DMS79 treated with DMSO at 0.1 percent for 48 hours (cell line): ENCODE measurements around the gene MSANTD7.
A peak's percentile ranks its signal among the peaks of the same experiment; 100 is the strongest.
"Not testable (repeated sequence)": the region's sequence is repeated elsewhere in the genome, so short reads cannot be mapped to it uniquely, and the experiment has no call there.

Experiments
- DNase-seq: peaks from one replicate; lab custom pipeline; 2025; lab: John Stamatoyannopoulos, UW

The MSANTD7 gene

GRCh38 chr10:14837757-14838581 lies at the start of gene MSANTD7, which contains the start of the genes CDNF and HSPA14:
MSANTD7 (plus strand) TSS chr10:14838306; CDS start chr10:14842285, 3,979 bp downstream.
CDNF (minus strand) TSS chr10:14838037; CDS start chr10:14837946, 91 bp downstream.
HSPA14 (plus strand) TSS chr10:14838306; CDS start chr10:14838403, 97 bp downstream.
- peak; percentile 84 for DNase-seq

DNA sequence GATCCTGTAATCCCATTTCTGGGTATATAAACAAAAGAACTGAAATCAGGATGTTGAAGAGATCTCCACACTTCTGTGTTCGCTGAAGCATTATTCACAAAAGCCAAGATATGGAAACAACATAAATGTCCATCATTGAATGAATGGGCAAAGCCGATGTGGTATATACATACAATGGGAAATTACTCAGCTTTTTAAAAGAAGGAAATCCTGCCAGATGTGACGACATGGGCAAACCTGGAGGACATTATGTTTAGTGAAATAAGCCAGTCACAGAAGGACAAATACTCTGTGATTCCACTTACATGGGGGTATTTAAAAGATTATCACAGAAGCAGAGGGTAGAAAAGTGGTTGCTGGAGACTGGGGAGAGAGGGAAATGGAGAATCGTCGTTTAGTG lies 39.5 kb upstream of the MSANTD7 start:
- no peak for DNase-seq

GRCh38 chr10:14800397-14800796 lies 37.7 kb upstream of the MSANTD7 start:
- no peak for DNase-seq

DNA sequence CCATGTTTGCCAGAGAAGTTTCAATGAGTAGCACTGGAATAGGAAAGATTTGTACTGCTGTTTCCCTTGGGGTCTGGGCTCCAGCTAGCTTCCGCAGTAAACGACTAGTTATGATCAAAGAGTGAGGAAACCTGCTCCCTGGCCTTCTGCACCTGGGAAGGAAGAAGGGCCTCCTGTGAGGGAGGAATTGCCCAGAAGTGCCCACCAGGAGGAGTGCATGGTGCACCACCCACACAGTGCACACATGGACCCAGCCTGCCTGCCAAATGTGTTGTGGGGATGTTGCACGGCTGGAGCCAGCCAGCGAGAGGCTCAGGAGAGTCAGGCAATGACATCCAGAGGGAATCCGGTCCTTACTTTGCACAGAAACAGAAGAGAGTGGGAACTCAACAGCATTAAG lies 36.4 kb upstream of the MSANTD7 start:
- DNase-seq = no peak

DNA sequence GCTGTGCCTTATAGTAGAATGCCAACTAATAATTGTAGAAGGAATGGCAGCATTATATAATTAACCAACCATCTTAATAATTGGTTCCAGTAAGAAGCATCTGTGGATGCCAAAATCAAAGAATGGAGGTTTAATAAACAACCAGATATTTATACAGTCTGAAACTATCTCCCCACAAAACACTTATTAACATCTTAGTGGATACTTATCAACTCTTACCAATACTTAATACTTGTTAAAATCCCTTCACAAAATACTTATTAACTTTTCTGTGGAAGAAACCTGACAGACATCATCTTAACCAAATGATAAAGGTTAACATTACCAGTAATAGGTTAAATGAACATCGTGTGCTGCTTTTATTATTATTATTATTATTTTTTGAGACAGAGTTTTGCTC lies 34.3 kb upstream of the MSANTD7 start:
- DNase-seq = no peak

GRCh38 chr10:14806318-14806717 lies 31.8 kb upstream of the MSANTD7 start:
- no peak for DNase-seq

DNA sequence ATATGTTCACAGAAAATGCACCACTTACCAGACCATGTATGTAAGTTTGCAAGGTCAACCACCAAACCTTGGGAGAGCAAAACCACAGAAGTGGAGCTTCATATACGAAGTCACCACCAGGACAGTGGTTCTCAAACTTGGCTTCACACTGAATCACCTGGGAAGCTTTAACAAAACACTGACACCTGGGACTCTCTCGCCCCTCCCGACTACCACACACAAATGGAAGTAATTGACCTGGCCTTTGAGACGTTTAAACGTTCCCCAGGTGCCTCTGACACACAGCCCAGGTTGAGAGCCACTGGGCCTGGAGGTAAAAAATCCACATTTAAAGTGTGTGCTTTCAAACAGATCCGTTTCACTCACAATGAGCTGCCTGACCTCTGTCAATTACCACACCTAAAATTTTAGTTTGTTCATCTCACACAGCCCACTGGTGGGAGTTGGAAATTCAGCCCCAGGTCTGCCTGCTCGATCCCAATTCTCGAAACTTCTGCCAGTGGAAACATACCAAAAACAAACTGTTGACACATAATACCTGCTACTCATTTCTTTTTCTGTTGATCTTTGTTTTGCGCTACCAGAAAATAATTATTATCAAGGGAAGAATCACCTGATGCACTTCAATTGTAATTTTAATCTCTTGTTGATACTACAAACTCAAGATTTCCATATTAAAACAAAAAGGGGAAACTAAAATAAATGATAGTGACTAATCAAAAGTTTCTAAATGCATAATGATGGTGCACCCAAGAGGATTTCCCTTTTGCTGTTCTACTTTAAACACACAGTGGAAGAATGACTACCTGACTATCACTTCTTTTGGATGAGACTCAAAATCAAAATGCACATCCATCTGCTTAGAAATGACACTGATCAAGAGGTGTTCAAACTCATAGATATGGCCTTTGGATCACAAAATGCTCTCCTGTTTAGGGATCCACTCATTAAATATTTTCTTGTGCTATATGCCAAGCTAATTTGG lies 26.8 kb upstream of the MSANTD7 start:
- DNase-seq = no peak

GRCh38 chr10:14812271-14812670 lies 25.8 kb upstream of the MSANTD7 start:
- no peak for DNase-seq

GRCh38 chr10:14815681-14816080 lies 22.4 kb upstream of the MSANTD7 start:
- DNase-seq = no peak

DNA sequence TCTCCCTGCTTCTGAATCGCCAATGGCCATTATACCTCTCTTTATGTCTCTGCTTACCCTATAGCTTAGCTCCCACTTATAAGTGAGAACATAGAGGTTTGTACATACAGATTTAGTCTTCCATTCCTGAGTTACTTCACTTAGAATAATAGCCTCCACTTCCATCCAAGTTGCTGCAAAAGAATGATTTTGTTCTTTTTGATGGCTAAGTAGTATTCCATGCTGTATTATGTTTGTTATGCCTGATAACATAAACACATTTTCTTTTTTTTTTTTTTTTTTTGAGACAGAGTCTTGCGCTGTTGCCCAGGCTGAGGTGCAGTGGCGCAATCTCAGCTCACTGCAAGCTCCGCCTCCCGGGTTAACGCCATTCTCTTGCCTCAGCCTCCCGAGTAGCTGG lies 21.4 kb upstream of the MSANTD7 start:
- not testable (repeated sequence) for DNase-seq

DNA sequence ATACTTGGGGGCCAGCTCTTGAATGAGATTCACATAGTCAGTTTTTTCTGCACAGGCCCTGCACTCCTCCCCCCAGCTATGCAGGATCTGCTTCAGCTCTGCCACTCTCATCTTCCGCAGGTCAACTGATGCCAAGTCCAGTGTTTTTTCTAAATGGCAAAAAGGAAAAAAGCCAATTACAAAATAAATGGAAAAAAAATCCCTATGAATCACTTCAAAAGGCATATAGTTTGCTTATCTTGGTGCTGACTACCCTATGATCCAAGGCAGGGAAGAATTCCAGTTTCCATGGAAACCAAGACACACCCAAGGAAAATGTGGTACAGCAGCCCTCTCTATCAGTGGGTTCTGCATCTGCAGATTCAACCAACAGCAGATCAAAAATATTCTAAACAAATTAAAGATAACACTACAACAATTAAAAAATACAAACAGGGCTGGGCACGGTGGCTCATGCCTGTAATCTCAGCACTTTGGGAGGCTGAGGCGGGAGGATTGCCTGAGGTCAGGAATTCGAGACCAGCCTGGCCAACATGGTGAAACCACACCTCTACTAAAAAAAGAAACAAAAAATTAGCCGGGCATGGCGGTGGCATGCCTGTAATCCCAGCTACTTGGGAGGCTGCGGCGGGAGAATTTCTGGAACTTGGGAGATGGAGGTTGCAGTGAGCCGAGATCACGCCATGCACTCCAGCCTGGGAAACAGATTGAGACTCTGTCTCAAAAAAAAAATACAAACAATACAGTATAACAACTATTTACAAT lies 17.9 kb upstream of the MSANTD7 start:
- DNase-seq = no peak

- no peak for DNase-seq
These were observed 17.3 kb upstream of the MSANTD7 start for GRCh38 chr10:14820775-14821154.

GRCh38 chr10:14821635-14822375 lies 16.3 kb upstream of the MSANTD7 start:
- no peak for DNase-seq

DNA sequence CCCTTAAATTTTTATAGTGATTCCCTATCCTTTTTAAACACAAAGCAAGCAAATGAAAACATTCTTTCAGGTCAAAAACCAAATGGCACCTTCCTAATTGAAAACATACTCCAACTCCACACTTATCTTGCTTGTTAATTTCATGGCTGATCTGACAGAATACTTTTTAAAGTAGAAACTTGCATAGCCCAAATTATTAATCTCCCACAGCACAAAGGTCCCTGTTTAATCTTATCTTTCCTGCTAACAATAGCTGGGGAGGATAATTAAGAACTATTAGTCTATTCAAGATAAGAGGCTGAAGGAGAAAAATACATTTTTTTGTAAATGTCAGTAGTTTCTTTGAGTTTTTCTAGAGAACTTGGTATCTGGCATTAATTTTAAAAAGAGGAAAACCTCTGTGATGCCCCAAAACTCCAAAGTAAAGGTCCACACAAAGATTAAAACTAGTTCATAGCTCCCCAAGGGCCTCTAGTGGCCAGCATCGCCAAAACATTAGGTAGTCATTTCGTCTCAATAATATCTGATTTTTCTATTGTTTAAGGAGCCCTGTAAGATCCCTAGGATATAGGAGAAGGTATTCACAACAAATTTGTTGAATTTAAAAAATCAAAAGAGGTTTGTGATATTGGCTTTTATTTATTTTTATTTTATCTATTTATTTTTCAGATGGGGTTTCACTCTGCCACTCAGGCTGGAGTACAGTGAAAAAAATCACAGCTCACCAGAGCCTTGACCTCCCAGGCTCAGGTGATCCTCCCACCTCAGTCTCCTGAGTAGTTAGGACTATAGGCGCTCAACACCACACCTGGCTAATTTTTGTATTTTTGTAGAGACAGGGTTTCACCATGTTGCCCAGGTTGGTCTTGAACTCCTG lies 15.0 kb upstream of the MSANTD7 start:
- no peak for DNase-seq

- DNase-seq = no peak
These were observed 14.1 kb upstream of the MSANTD7 start for GRCh38 chr10:14823966-14824365.

DNA sequence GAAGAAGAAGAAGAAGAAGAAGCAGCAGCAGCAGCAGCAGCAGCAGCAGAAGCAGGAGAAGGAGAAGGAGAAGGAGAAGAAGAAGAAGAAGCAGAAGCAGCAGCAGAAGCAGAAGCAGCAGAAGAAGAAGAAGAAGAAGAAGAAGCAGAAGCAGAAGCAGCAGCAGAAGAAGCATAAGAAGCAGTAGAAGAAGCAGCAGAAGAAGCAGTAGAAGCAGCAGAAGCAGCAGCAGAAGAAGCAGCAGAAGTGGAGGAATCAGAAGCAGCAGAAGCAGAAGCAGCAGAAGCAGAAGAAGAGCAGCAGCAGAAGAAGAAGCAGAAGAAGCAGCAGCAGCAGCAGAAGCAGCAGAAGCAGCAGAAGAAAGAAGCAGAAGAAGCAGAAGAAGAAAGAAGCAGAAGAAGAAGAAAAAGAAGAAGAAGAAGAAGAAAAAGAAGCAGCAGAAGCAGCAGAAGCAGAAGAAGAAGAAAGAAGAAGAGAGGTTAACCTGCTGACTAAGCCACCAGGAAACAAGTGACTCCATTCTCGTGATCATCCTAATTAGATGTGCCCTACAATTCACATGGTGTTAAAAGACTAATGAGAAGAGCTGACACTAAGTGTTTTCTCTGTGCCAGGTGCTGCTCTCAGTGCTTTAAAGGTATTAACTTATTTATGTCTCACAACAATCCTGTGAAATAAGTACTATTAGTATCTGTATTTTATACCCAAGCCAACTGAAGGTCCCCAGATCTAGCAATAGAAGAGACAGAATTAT lies 11.9 kb upstream of the MSANTD7 start:
- no peak for DNase-seq

GRCh38 chr10:14833106-14833505 lies 5.0 kb upstream of the MSANTD7 start:
- no peak for DNase-seq

DNA sequence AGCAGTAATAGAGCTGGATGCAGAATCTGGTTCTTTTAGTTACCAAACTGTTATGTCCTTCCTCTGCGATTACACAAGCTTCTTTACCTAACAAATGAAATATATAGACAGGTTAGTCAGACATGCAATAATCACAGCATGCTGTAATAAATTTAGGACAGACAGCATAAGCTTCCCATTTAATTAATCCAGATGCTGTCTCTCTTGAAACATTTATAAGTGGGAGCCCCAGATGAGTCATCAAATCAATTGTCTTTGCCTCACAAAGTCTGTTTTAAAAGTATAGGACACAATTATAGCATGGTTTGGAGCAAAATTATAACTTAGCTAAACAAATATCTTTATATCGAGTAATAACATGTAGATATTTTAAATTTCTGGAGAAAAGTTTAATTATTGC lies 1.9 kb upstream of the MSANTD7 start:
- no peak for DNase-seq

DNA sequence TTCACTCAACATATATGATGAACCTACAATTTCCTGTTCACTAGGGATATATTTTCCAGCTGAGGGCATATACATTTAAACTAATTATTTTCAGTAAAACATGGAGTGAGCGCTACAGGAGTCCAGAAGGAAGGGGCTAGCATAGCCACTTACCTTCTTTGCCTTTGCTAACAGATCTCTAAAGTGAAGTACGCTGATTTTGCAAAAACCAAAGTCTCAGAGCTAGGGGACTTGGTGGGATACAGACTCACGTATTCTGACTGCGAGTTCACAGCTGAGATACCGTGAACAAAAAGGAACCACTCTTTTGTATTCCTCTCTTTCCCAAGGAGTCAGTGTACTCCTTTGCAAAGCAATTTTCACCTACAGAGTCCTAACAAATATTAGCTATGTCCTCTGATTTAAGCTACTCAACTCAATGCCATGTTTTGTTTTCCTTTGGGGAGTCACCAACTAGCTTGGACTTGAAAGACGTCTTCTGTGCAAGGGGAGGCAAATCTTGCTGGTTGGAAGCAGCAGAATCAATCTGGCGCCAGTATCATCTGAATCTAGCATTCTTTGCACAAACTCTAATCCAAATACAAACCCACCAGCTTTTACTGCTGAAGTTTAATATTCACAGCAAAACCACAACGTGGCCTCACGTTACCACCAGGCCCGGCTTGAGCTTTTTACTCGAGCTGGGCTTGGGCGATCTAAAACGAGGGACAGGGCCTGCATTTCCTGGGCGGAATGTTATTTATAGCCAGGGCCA lies 926 bp upstream of the MSANTD7 start:
- DNase-seq = no peak
